Vagina (tissue), 2 donors: ENCODE results near the gene TSC22D4. TPM values are rescaled to one million over a fixed set of nuclear protein-coding genes. Genes with fewer than 3 reads are reported as not detected.
A peak's percentile ranks its signal among the peaks of the same experiment; 100 is the strongest.

ENCODE experiments used
- DNase-seq, 2 donors: peaks; one replicate each; pipeline ENCODE4 v3.0.0-alpha.2; 2017; ENCODE audit errors: extremely low spot score in 2 of 2
- H3K27ac ChIP-seq: fragments of 200-600 bp; sonication (generic); one replicate; pipeline ENCODE4 v1.5.1; 2019
- H3K27me3 ChIP-seq: fragments of 200-600 bp; sonication (generic); one replicate; pipeline ENCODE4 v1.5.1; 2019
- H3K36me3 ChIP-seq, 2 donors: fragments of 200-600 bp; sonication (generic); one replicate each; pipeline ENCODE4 v1.5.1; 2017 to 2019
- H3K4me1 ChIP-seq: fragments of 200-600 bp; sonication (generic); one replicate; pipeline ENCODE4 v1.5.1; 2019
- H3K4me3 ChIP-seq, 2 donors: fragments of 200-600 bp; sonication (generic); 1 replicate in 1 of 2; 2 replicates in 1 of 2; pipeline ENCODE4 v1.5.1; 2016 to 2019
- H3K9me3 ChIP-seq: fragments of 200-600 bp; sonication (generic); one replicate; pipeline ENCODE4 v1.5.1; 2019
- CTCF ChIP-seq, 3 experiments: fragments of 450-650 bp in 2 of 3; fragments of 200-600 bp in 1 of 3; sonication (generic) in 1 of 3; IDR thresholded peaks; one replicate each; pipeline ENCODE4 v1.5.1; 2017 to 2019; ENCODE audit warnings: antibody characterized with exemption in 3 of 3, mild to moderate bottlenecking in 2 of 3, moderate library complexity in 2 of 3
- POLR2A ChIP-seq, 2 donors: fragments of 450-650 bp; IDR thresholded peaks; one replicate each; pipeline ENCODE4 v1.6.1; 2017; ENCODE audit warnings: antibody characterized with exemption in 2 of 2, mild to moderate bottlenecking in 2 of 2, moderate library complexity in 2 of 2
- POLR2AphosphoS5 ChIP-seq, 2 donors: sonication (generic); formaldehyde crosslinking; IDR thresholded peaks; one replicate each; pipeline ENCODE4 v1.9.0; 2017; ENCODE audit warnings: antibody characterized with exemption in 2 of 2, mild to moderate bottlenecking in 2 of 2, low read depth in 1 of 2; ENCODE audit not compliant: insufficient read depth in 1 of 2
- intact Hi-C: fragments of 100-400 bp; cut with DNase I; formaldehyde crosslinking; loops from one replicate; pipeline ENCODE4 v1.15.1; 2023
- total RNA-seq: library from RNA; depleted of rRNA; stranded (reverse); fragments of >200 nt; gene quantifications from one replicate; pipeline ENCODE4 v1.2.3, GENCODE V29; 2016

TSC22D4 gene
- total RNA-seq, 1 donor from 2014 or later, result 34.6 TPM

DNA sequence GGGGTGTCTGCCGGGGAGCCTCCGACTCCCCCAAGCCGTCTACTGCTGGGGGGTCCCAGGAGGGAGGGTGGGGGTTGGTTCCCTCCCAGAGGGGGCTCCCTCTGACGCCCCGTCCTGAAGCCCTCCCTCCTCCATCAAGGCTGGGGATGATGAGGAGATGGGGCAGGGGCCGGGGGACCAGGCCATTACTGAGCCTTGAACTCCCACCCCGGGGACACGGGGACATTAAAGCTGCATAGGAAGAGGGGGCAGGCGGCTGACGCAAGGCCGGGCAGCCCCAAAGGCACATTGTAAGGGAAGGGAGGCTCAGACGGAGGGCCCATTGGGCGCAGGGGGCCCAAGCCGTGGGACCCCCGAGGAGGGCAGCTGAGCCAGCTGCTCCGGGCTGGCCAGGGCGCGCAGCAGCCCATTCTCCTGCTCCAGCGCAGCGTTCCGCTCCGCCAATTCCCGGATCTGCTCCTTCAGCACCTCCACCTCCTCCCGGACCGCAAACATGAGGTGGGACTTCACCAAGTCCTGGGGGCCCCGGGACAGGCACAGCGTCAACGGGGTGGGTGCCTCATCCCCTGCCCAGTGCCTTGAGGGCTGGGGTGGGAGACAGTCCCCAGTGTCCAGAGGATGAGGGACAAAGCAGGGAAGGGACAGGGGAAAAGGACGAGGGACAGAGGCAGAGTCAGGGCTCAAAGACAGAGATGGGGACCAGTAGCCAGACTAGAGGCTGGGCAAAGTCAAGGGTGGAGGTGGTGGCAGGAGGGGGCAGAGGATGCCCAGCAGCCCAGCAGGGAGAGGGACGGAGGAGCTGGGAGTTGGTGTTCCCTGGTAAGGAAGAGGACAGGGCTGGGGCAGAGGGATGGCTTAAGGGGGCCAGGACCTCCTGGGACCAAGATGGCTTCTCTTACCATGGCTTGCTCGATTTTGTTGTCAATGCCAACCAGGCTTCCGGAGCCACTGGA, 12.1 kb downstream of the TSC22D4 start:
- Histone ChIP-seq H3K27me3 (no peaks in the 10 kb centered on the region), H3K9me3 (no peaks in the 10 kb centered on the region), H3K4me1 (peaks cover 39% of the 10 kb centered on the region), H3K4me3 (no peak overlapping the region), H3K36me3 (peaks cover 0 to 6% of the 10 kb centered on the region in 2 donors), H3K27ac (peak overlapping the region; percentile 77)
- DNase-seq, result no peak
- intact Hi-C loops, result loop anchor here (5.0 kb wide), 1 partner anchor 225 kb away; the partner anchor contains the start of gene GIGYF1
- TF ChIP-seq POLR2A (IDR thresholded peaks at IDR 0.05) (no peak), CTCF (IDR thresholded peaks at IDR 0.05) (no peak), POLR2AphosphoS5 (IDR thresholded peaks at IDR 0.05; ENCODE audit: insufficient read depth in 1 of 2, low read depth in 1 of 2) (no peak)

DNA sequence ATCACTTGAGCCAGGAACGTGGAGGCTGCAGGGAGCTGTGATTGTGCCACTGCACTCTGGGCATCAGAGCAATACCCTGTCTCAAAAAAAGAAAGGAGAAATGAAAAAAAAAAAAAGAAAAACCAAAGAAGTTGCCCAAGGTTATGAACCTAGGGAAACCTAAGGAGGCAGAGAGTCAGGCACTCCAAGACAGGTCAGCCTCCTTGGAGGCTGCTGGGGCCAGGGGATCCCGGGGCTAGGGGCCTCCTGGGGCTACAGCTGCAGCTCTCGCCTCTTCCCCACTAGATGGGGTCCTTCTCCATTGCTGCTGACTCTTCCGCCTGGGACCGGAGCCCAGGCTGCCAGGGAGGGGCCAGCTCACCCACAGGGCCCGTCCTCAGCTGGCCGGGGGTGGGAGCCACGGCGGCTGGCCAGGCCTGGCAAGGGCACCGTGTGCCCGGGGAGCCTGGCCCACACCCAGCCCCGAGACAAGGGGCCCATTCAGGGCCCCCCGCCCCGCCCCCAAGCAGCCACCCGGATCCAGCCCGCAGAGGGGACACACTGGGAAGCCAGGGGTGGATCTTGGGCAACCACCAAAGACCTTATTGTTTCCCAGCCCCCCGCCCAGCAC, 13.2 kb downstream of the TSC22D4 start:
- no peaks in the 10 kb centered on the region for H3K27me3 ChIP-seq
- peak overlapping the region; percentile 77 for H3K27ac ChIP-seq
- H3K4me3 ChIP-seq, result peak overlapping the region in 1 of 2 donors; percentile 28
- peaks cover 37% of the 10 kb centered on the region for H3K4me1 ChIP-seq
- TF ChIP-seq POLR2A (IDR thresholded peaks at IDR 0.05), result no peak
- peak in 1 of 2 donors; percentile 33 for TF ChIP-seq POLR2AphosphoS5 (IDR thresholded peaks at IDR 0.05; ENCODE audit: insufficient read depth in 1 of 2, low read depth in 1 of 2)
- TF ChIP-seq CTCF (IDR thresholded peaks at IDR 0.05), result peak; percentile 12 to 45 (median 40)
- no peaks in the 10 kb centered on the region for H3K36me3 ChIP-seq
- intact Hi-C loops, result loop anchor here (5.0 kb wide), 1 partner anchor 226 kb away; the partner anchor contains the start of gene GIGYF1
- H3K9me3 ChIP-seq, result no peaks in the 10 kb centered on the region
- no peak for DNase-seq

- no peaks in the 10 kb centered on the region for H3K27me3 ChIP-seq
- intact Hi-C loops, result loop anchor here (5.0 kb wide), 1 partner anchor 227 kb away; the partner anchor contains the start of gene GIGYF1
- no peaks in the 10 kb centered on the region for H3K36me3 ChIP-seq
- TF ChIP-seq CTCF (IDR thresholded peaks at IDR 0.05) (no peak), POLR2A (IDR thresholded peaks at IDR 0.05) (no peak), POLR2AphosphoS5 (IDR thresholded peaks at IDR 0.05; ENCODE audit: insufficient read depth in 1 of 2, low read depth in 1 of 2) (no peak)
- peak overlapping the region; percentile 77 for H3K27ac ChIP-seq
- H3K4me1 ChIP-seq, result peaks cover 37% of the 10 kb centered on the region
- H3K9me3 ChIP-seq, result no peaks in the 10 kb centered on the region
- no peak overlapping the region for H3K4me3 ChIP-seq
- no peak for DNase-seq
Observed at GRCh38 chr7:100465299-100465698, 13.7 kb downstream of the TSC22D4 start.

- no peak for DNase-seq
- no peaks in the 10 kb centered on the region for H3K9me3 ChIP-seq
- TF ChIP-seq POLR2A (IDR thresholded peaks at IDR 0.05), result no peak
- TF ChIP-seq CTCF (IDR thresholded peaks at IDR 0.05), result no peak
- no peak for TF ChIP-seq POLR2AphosphoS5 (IDR thresholded peaks at IDR 0.05; ENCODE audit: insufficient read depth in 1 of 2, low read depth in 1 of 2)
- H3K4me1 ChIP-seq, result peaks cover 37% of the 10 kb centered on the region
- no peak overlapping the region for H3K27ac ChIP-seq
- H3K27me3 ChIP-seq, result no peaks in the 10 kb centered on the region
- no peaks in the 10 kb centered on the region for H3K36me3 ChIP-seq
- intact Hi-C loops, result loop anchor here (5.0 kb wide), 1 partner anchor 228 kb away; the partner anchor contains the start of gene GIGYF1
- H3K4me3 ChIP-seq, result no peak overlapping the region
Observed at GRCh38 chr7:100464791-100465190, 14.2 kb downstream of the TSC22D4 start.
